HCT116 (cell line): ENCODE data around the gene SERTAD1. TPM values are rescaled to one million over a fixed set of nuclear protein-coding genes. Genes with fewer than 3 reads are reported as not detected.
A peak's percentile ranks its signal among the peaks of the same experiment; 100 is the strongest.

ENCODE experiments used
- ATAC-seq: fragments of 200-7000 bp; cut with Tn5 transposase; 2 replicates; pipeline ENCODE4 v1.9.1; 2020; ENCODE audit warnings: mild to moderate bottlenecking, moderate library complexity
- BruUV-seq: library from RNA; stranded (reverse); fragments of 400-500 nt; replicated peaks from 2 replicates; lab custom pipeline; 2021; lab: Mats Ljungman, UMichigan
- CTCF ChIA-PET: fragments of 300-600 bp; sonication (Branson Sonifier 250); formaldehyde crosslinking; loops from one replicate; lab custom pipeline; 2021; ENCODE audit warnings: antibody characterized with exemption; lab: Charles Lee
- POLR2A ChIA-PET: fragments of 300-600, 350-600 bp; sonication (Branson Sonifier 250); formaldehyde crosslinking; loops from one replicate; lab custom pipeline; 2021; ENCODE audit warnings: antibody characterized with exemption; lab: Charles Lee
- RAD21 ChIA-PET, 2 experiments: fragments of 300-600 bp; sonication (Branson Sonifier 250); formaldehyde crosslinking; loops; one replicate each; lab custom pipeline; 2023; ENCODE audit warnings: low total read pairs in 2 of 2; ENCODE audit not compliant: uncharacterized antibody in 2 of 2, unreplicated experiment in 2 of 2, low non-redundant PET in 1 of 2; lab: Charles Lee
- DNase-seq: peaks from one replicate; pipeline ENCODE4 v3.0.0-alpha.2; 2010; ENCODE audit warnings: low read depth, low spot score
- H2AFZ ChIP-seq: fragments of 200-600 bp; shearing (Covaris generic), sonication (generic); 2 replicates; pipeline ENCODE4 v1.6.1; 2017; ENCODE audit warnings: low read depth, mixed run types, mixed read lengths, antibody characterized with exemption, low read length; ENCODE audit not compliant: poor library complexity, severe bottlenecking
- H3K27ac ChIP-seq: 2 replicates; pipeline ENCODE4 v1.5.1; 2012; ENCODE audit warnings: low read depth, low read length
- H3K27me3 ChIP-seq: fragments of 200-600 bp; sonication (generic); 2 replicates; pipeline ENCODE4 v1.6.1; 2016; ENCODE audit warnings: mixed run types, low read length, mixed read lengths; ENCODE audit not compliant: insufficient read depth
- H3K36me3 ChIP-seq, 2 experiments: fragments of 200-500 bp in 1 of 2; fragments of 200-600 bp in 1 of 2; sonication (Bioruptor generic) in 1 of 2; sonication (generic) in 1 of 2; 2 replicates each; pipeline versions ENCODE4 v1.5.1 to v1.6.1; 2014 to 2016; ENCODE audit warnings: low read length in 2 of 2, inconsistent platforms in 1 of 2, mixed read lengths in 1 of 2, mixed run types in 1 of 2; ENCODE audit not compliant: insufficient read depth in 2 of 2, control insufficient read depth in 1 of 2
- H3K4me1 ChIP-seq, 2 experiments: fragments of 200-600 bp in 1 of 2; sonication (generic) in 1 of 2; 2 replicates each; pipeline versions ENCODE4 v1.5.1 to v1.6.1; 2012 to 2017; ENCODE audit warnings: low read length in 2 of 2, inconsistent platforms in 1 of 2, mild to moderate bottlenecking in 1 of 2, mixed read lengths in 1 of 2, mixed run types in 1 of 2, moderate library complexity in 1 of 2; ENCODE audit not compliant: insufficient read depth in 2 of 2, control insufficient read depth in 1 of 2
- H3K4me2 ChIP-seq: fragments of 200-600 bp; sonication (generic); 2 replicates; pipeline ENCODE4 v1.6.1; 2017; ENCODE audit warnings: mixed run types, low read length, mixed read lengths
- H3K4me3 ChIP-seq, 2 experiments: fragments of 200-600 bp in 1 of 2; sonication (generic) in 1 of 2; replicated peaks in 1 of 2; 2 replicates each; pipeline ENCODE4 v1.5.1; 2011 to 2016; ENCODE audit warnings: low read length in 2 of 2, control low read depth in 1 of 2, low read depth in 1 of 2, mild to moderate bottlenecking in 1 of 2, mixed read lengths in 1 of 2, mixed run types in 1 of 2
- H3K79me2 ChIP-seq: fragments of 200-600 bp; sonication (generic); 2 replicates; pipeline ENCODE4 v1.6.1; 2017; ENCODE audit warnings: mild to moderate bottlenecking, mixed run types, low read length, moderate library complexity, mixed read lengths; ENCODE audit not compliant: insufficient read depth
- H3K9ac ChIP-seq: fragments of 200-600 bp; sonication (generic); 2 replicates; pipeline ENCODE4 v1.6.1; 2016; ENCODE audit warnings: low read length, mixed read lengths
- H3K9me2 ChIP-seq: fragments of 200-600 bp; sonication (generic), shearing (Covaris generic); 2 replicates; pipeline ENCODE4 v1.6.1; 2017; ENCODE audit warnings: mixed run types, mild to moderate bottlenecking, moderate library complexity; ENCODE audit not compliant: insufficient read depth
- H3K9me3 ChIP-seq, 2 experiments: fragments of 200-500 bp in 1 of 2; fragments of 200-600 bp in 1 of 2; sonication (Bioruptor generic) in 1 of 2; sonication (generic) in 1 of 2; 2 replicates each; pipeline ENCODE4 v1.6.1; 2014 to 2017; ENCODE audit warnings: low read length in 2 of 2, mixed read lengths in 2 of 2, inconsistent platforms in 1 of 2, low read depth in 1 of 2, mild to moderate bottlenecking in 1 of 2, mixed run types in 1 of 2, moderate library complexity in 1 of 2; ENCODE audit not compliant: control insufficient read depth in 1 of 2, insufficient read depth in 1 of 2
- H4K20me1 ChIP-seq: fragments of 200-600 bp; sonication (generic), shearing (Covaris generic); 2 replicates; pipeline ENCODE4 v1.6.1; 2017; ENCODE audit warnings: mixed run types, mild to moderate bottlenecking, moderate library complexity; ENCODE audit not compliant: insufficient read depth
- CBX3 ChIP-seq: IDR thresholded peaks from 2 replicates; pipeline ENCODE4 v1.6.1; 2012; ENCODE audit warnings: low read depth
- EGR1 ChIP-seq: IDR thresholded peaks from 2 replicates; pipeline ENCODE4 v1.6.1; 2012; ENCODE audit warnings: low read depth
- EZH2phosphoT487 ChIP-seq: fragments of 200-600 bp; IDR thresholded peaks from 2 replicates; pipeline ENCODE4 v1.6.1; 2018; ENCODE audit warnings: antibody characterized with exemption, borderline replicate concordance
- FOSL1 ChIP-seq: IDR thresholded peaks from 2 replicates; pipeline ENCODE4 v1.6.1; 2012; ENCODE audit warnings: low read depth
- JUND ChIP-seq: IDR thresholded peaks from 2 replicates; pipeline ENCODE4 v1.6.1; 2012
- POLR2A ChIP-seq: IDR thresholded peaks from 2 replicates; pipeline ENCODE4 v1.7.0; 2011; ENCODE audit warnings: borderline replicate concordance; ENCODE audit not compliant: insufficient read depth, insufficient read length; ENCODE audit errors: extremely low read depth
- POLR2AphosphoS5 ChIP-seq: IDR thresholded peaks from 2 replicates; pipeline ENCODE4 v1.6.1; 2011; ENCODE audit warnings: mild to moderate bottlenecking, low read depth, low read length, moderate library complexity
- RAD21 ChIP-seq: IDR thresholded peaks from 2 replicates; pipeline ENCODE4 v1.6.1; 2012; ENCODE audit warnings: low read depth, mild to moderate bottlenecking
- SP1 ChIP-seq: IDR thresholded peaks from 2 replicates; pipeline ENCODE4 v1.6.1; 2012; ENCODE audit warnings: low read depth
- intact Hi-C: fragments of 100-400 bp; cut with micrococcal nuclease; formaldehyde crosslinking; loops from 2 replicates; pipeline ENCODE4 v1.10.0; 2022
- total RNA-seq: library from RNA; stranded (reverse); gene quantifications from one replicate; pipeline ENCODE4 v1.2.1, GENCODE V29; 2021; ENCODE audit not compliant: unreplicated experiment
- TF ChIP-seq, protein P1 (sequence below): IDR thresholded peaks from 2 replicates; pipeline ENCODE4 v1.6.1; 2012; ENCODE audit warnings: low read depth
- TF ChIP-seq, protein P2 (sequence below): IDR thresholded peaks from 2 replicates; pipeline ENCODE4 v1.6.1; 2012

The SERTAD1 gene
- total RNA-seq, 1 experiment from 2014 or later, result 30.3 TPM

DNA sequence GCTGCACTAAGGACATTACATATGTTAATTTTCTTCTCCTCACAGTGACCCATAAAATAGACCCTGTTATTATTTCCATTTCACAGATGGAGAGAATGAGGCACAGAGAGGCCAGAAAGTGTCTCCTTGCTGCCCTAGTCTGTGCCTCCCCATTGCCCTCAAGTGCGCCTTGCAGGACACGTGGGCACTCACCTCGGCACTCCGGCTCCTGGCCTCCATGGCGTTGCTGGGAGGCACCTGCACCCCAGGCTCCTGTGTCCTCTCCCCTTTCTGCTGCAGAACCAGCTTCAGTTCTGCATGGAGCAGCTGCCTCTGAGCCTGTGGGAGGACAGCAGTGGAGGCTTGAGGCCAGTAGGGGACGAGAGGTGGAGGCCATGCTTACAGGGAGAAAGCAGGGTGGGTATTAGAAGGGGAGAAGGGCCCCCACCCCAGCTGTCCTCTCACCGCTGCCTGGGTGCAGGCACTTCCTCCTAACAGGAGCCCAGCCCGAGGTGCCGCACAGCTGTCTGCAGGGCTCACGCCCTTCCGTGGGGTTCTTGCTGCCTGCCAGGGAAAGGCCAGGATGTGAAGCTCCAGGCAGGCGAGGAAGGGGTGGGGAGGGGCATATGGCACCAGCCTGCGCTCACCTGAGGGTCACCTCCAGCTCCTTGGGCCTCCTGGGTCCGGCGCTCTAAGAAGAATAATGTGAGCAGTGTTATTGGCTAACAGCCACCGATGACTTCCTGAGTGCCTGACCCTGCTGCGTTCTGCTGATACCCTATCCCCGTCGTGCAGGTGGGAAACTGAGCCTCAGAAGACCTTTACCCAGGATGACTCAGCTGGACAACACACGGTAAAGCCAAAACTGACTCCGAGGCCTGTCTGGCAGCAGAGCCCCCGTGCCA is 17.8 kb downstream of the SERTAD1 start (continued):
- TF ChIP-seq POLR2AphosphoS5, result no peak
- TF ChIP-seq JUND, result no peak

DNA sequence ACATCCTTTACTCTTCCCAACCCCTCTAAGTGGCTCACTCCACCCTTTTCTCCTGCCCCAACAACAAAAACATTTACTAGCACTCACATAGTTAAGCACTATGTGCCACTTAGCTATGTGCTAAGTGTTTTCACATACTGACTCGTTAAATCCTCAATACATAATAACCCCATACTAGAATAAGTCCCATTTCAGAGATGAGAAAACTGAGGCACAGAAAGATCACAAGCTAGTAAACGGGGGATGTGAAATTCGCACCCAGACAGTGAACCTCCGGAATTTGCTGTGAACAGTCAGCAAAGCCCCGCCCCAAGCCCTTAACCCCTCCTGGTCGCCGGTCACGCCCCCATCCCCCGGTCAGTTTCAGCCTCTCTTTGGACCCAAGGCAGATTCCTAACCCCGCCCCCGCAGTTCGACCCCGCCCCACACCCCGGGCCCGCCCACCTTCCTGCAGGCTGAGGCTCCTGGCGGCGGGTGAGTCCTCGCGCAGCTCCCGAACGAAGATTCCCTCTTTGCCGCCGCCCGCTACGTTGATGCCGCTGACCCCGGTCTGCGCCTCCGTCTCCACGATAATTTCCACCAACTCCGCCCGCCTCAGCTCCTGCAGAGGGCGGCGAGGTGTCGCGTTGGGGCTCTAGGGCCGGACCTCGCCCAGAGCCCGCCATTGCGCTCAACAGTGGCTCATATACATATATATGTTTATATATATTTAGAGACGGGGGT is 22.4 kb downstream of the SERTAD1 start:
- H2AFZ ChIP-seq, result no peak overlapping the region
- DNase-seq (peak; percentile 86), ATAC-seq (peak; percentile 86)
- peak overlapping the region; percentile 59 to 69 for H3K4me3 ChIP-seq
- no peak for TF ChIP-seq POLR2A
- TF ChIP-seq, protein P1, sequence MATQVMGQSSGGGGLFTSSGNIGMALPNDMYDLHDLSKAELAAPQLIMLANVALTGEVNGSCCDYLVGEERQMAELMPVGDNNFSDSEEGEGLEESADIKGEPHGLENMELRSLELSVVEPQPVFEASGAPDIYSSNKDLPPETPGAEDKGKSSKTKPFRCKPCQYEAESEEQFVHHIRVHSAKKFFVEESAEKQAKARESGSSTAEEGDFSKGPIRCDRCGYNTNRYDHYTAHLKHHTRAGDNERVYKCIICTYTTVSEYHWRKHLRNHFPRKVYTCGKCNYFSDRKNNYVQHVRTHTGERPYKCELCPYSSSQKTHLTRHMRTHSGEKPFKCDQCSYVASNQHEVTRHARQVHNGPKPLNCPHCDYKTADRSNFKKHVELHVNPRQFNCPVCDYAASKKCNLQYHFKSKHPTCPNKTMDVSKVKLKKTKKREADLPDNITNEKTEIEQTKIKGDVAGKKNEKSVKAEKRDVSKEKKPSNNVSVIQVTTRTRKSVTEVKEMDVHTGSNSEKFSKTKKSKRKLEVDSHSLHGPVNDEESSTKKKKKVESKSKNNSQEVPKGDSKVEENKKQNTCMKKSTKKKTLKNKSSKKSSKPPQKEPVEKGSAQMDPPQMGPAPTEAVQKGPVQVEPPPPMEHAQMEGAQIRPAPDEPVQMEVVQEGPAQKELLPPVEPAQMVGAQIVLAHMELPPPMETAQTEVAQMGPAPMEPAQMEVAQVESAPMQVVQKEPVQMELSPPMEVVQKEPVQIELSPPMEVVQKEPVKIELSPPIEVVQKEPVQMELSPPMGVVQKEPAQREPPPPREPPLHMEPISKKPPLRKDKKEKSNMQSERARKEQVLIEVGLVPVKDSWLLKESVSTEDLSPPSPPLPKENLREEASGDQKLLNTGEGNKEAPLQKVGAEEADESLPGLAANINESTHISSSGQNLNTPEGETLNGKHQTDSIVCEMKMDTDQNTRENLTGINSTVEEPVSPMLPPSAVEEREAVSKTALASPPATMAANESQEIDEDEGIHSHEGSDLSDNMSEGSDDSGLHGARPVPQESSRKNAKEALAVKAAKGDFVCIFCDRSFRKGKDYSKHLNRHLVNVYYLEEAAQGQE, result no peak
- TF ChIP-seq, protein P2, sequence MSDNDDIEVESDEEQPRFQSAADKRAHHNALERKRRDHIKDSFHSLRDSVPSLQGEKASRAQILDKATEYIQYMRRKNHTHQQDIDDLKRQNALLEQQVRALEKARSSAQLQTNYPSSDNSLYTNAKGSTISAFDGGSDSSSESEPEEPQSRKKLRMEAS, result peak; percentile 59; the same call in 1 of the 2 replicates
- TF ChIP-seq EZH2phosphoT487, result no peak
- 0 out of 2 replicates have a peak, but pooled peaks have one; percentile 48 for TF ChIP-seq SP1
- no peak for TF ChIP-seq FOSL1
- no peak for TF ChIP-seq RAD21
- TF ChIP-seq POLR2AphosphoS5, result peak; percentile 21; the same call in 1 of the 2 replicates
- peak; percentile 70 for TF ChIP-seq EGR1
- no peak for TF ChIP-seq CBX3
- H3K27me3 ChIP-seq, result no peaks in the 10 kb centered on the region
- H3K4me2 ChIP-seq, result peak overlapping the region; percentile 97
- no peaks in the 10 kb centered on the region for H4K20me1 ChIP-seq
- peak overlapping the region; percentile 75 for H3K9ac ChIP-seq
- ChIA-PET RAD21 (no interaction called here), POLR2A (interaction anchor here (1.0 to 1.2 kb wide), 3 partner anchors 14 to 60 kb away, joined by 3 to 6 read pairs (median 3); partner anchors contain the start of gene SERTAD1), CTCF (interaction anchor here (1.9 kb wide), 1 partner anchor 17 kb away, joined by 9 read pairs; no protein-coding TSS in a partner anchor)
- H3K9me2 ChIP-seq, result no peaks in the 10 kb centered on the region
- BruUV-seq, result no TSS peak
- H3K36me3 ChIP-seq, result no peaks in the 10 kb centered on the region
- H3K9me3 ChIP-seq, result no peaks in the 10 kb centered on the region
- H3K4me1 ChIP-seq, result peaks cover 12 to 35% of the 10 kb centered on the region in 2 experiments; a peak in 3 of 4 replicates
- no peaks in the 10 kb centered on the region for H3K79me2 ChIP-seq
- intact Hi-C loops, result no loop called here
- H3K27ac ChIP-seq, result peak overlapping the region; percentile 83
